AG04449 (cell line): Measurements from ENCODE around the gene SLC25A20.

ENCODE experiments used
- CTCF ChIA-PET: fragments of 350-600 bp; formaldehyde crosslinking; extraction: SDS; loops from one replicate; lab custom pipeline; 2021; ENCODE audit warnings: antibody characterized with exemption; lab: Yijun Ruan, JAX
- POLR2A ChIA-PET: fragments of 400-600, 350-600 bp; formaldehyde crosslinking; extraction: SDS; loops from one replicate; lab custom pipeline; 2020; ENCODE audit warnings: antibody characterized with exemption, inconsistent platforms; lab: Yijun Ruan, JAX
- DNase-seq: peaks from one replicate; pipeline ENCODE4 v3.0.0-alpha.2; 2010; ENCODE audit warnings: low read depth, low spot score
- H3K4me3 ChIP-seq: 2 replicates; pipeline ENCODE4 v1.5.1; 2011; ENCODE audit warnings: low read depth, mild to moderate bottlenecking, control low read depth, low read length
- CTCF ChIP-seq: IDR thresholded peaks from one replicate; pipeline ENCODE4 v1.5.1; 2011; ENCODE audit warnings: mild to moderate bottlenecking, moderate library complexity, low read length, control low read depth, inconsistent platforms; ENCODE audit not compliant: insufficient read depth; ENCODE audit errors: missing control alignments

Gene SLC25A20

GRCh38 chr3:48859206-48859605 is 39.5 kb downstream of the SLC25A20 start:
- POLR2A ChIA-PET = no interaction called here
- H3K4me3 ChIP-seq = no peak overlapping the region
- CTCF ChIA-PET = no interaction called here
- DNase-seq = no peak
- TF ChIP-seq CTCF = no peak

GRCh38 chr3:48858709-48859108 is 40.0 kb downstream of the SLC25A20 start:
- TF ChIP-seq CTCF = no peak
- POLR2A ChIA-PET = no interaction called here
- DNase-seq = no peak
- H3K4me3 ChIP-seq = no peak overlapping the region
- CTCF ChIA-PET = no interaction called here

GRCh38 chr3:48857641-48858040 is 41.0 kb downstream of the SLC25A20 start:
- no peak for TF ChIP-seq CTCF
- ChIA-PET POLR2A (no interaction called here), CTCF (interaction anchor here (1.3 kb wide), 1 partner anchor 118 kb away, joined by 3 read pairs; no protein-coding TSS in a partner anchor)
- DNase-seq = no peak
- H3K4me3 ChIP-seq = no peak overlapping the region

- POLR2A ChIA-PET = interaction anchor here (1.4 kb wide), 1 partner anchor 9 kb away, joined by 4 read pairs; the partner anchor contains the start of gene PRKAR2A
- no peak for TF ChIP-seq CTCF
- no peak for DNase-seq
- CTCF ChIA-PET = interaction anchor here (1.5 kb wide), 1 partner anchor 10 kb away, joined by 3 read pairs; no protein-coding TSS in a partner anchor
- no peak overlapping the region for H3K4me3 ChIP-seq
Measured at GRCh38 chr3:48856469-48856868, 42.2 kb downstream of the SLC25A20 start.

GRCh38 chr3:48855681-48856447 is 42.8 kb downstream of the SLC25A20 start:
- no peak overlapping the region for H3K4me3 ChIP-seq
- no peak for DNase-seq
- TF ChIP-seq CTCF = no peak
- ChIA-PET POLR2A (interaction anchor here (1.4 kb wide), 1 partner anchor 8 kb away, joined by 4 read pairs; the partner anchor contains the start of gene PRKAR2A), CTCF (interaction anchor here (1.5 kb wide), 1 partner anchor 9 kb away, joined by 3 read pairs; no protein-coding TSS in a partner anchor)

- ChIA-PET CTCF (interaction anchor here (1.4 kb wide), 1 partner anchor 113 kb away, joined by 3 read pairs; no protein-coding TSS in a partner anchor), POLR2A (no interaction called here)
- DNase-seq = no peak
- no peak for TF ChIP-seq CTCF
- no peak overlapping the region for H3K4me3 ChIP-seq
Measured at GRCh38 chr3:48852151-48852550, 46.5 kb downstream of the SLC25A20 start.
